Small intestine (tissue), 7 donors: ENCODE data around the gene RBFOX2. TPM values are rescaled to one million over a fixed set of nuclear protein-coding genes. Genes with fewer than 3 reads are reported as not detected.
A peak's percentile ranks its signal among the peaks of the same experiment; 100 is the strongest.

Source experiments
- DNase-seq, 2 donors: peaks; one replicate each; pipeline versions ENCODE4 v3.0.0 to v3.0.0-alpha.2; 2013
- FAIRE-seq: peaks from 2 replicates; lab custom pipeline; 2012; peaks lifted over from hg19 to GRCh38; lab: Jason Lieb, UNC
- H3K27ac ChIP-seq, 3 donors: one replicate each; pipeline ENCODE4 v1.5.1; 2013; ENCODE audit warnings: low read length in 2 of 3, mild to moderate bottlenecking in 2 of 3, control low read depth in 1 of 3, inconsistent platforms in 1 of 3, low read depth in 1 of 3, moderate library complexity in 1 of 3
- H3K27me3 ChIP-seq, 3 donors: one replicate each; pipeline ENCODE4 v1.6.1; 2013; ENCODE audit warnings: low read length in 3 of 3, inconsistent platforms in 1 of 3; ENCODE audit not compliant: control insufficient read depth in 3 of 3, insufficient read depth in 3 of 3
- H3K36me3 ChIP-seq, 3 donors: one replicate each; pipeline ENCODE4 v1.6.1; 2013; ENCODE audit warnings: low read length in 3 of 3, inconsistent platforms in 1 of 3, low read depth in 1 of 3, mild to moderate bottlenecking in 1 of 3, moderate library complexity in 1 of 3; ENCODE audit not compliant: control insufficient read depth in 3 of 3, insufficient read depth in 2 of 3
- H3K4me1 ChIP-seq, 3 donors: one replicate each; pipeline ENCODE4 v1.6.1; 2013; ENCODE audit warnings: low read length in 2 of 3, inconsistent platforms in 1 of 3, low read depth in 1 of 3, mild to moderate bottlenecking in 1 of 3, moderate library complexity in 1 of 3; ENCODE audit not compliant: control insufficient read depth in 3 of 3, insufficient read depth in 2 of 3
- H3K4me3 ChIP-seq, 3 donors: one replicate each; pipeline ENCODE4 v1.5.1; 2013; ENCODE audit warnings: low read length in 3 of 3, control low read depth in 1 of 3, inconsistent platforms in 1 of 3, low read depth in 1 of 3, mild to moderate bottlenecking in 1 of 3, moderate library complexity in 1 of 3
- H3K9me3 ChIP-seq, 2 donors: one replicate each; pipeline ENCODE4 v1.6.1; 2013; ENCODE audit warnings: low read depth in 1 of 2, low read length in 1 of 2; ENCODE audit not compliant: control insufficient read depth in 2 of 2, insufficient read depth in 1 of 2
- WGBS, 3 donors: extraction: QIAGEN DNeasy Blood & Tissue Kit; methylation state at CpG; one replicate each; pipeline ENCODE4 v1.1.7; 2013; 5-methylcytosine and 5-hydroxymethylcytosine counted together
- polyA plus RNA-seq, 4 donors: library from polyadenylated mRNA; stranded (reverse) in 3 of 4; unstranded in 1 of 4; fragments of 200-250 nt in 3 of 4; fragments of 120-200 nt in 1 of 4; gene quantifications; one replicate each; pipeline versions ENCODE4 v1.2.1 to v1.2.3, GENCODE V29; 2013
- donor health status: healthy with polysubstance abuse.
- donor health status: control.
- donor health status: control.
- donor health status: Bipolar disorder and iron deficiency.
- donor health status: healthy.

RBFOX2 gene
- polyA plus RNA-seq, 4 donors, result 12.3 to 43.1 (median 23.8) TPM

DNA sequence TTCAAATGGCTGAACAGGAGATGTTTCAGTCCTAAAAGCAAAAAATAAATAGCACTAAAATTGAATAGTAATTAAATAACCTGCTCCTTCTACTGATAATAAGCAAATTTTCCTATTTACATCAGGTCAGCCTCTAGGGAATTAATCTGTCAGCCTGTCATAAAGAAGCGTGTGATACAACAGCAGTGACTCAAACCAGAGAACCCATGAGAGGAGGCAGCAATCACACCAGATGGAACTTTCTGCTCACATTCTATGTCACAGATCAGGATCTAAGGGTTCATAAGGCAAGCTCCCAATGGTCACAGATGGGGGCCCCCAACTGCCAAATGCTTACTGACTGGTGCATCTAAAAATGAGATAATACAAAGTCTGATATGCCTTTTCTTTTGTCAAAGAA lies 41.1 kb downstream of the RBFOX2 start:
- peaks cover 0 to 5% of the 10 kb centered on the region in 2 donors for H3K9me3 ChIP-seq
- FAIRE-seq, result no peak
- no peaks in the 10 kb centered on the region for H3K36me3 ChIP-seq
- H3K27me3 ChIP-seq, result no peaks in the 10 kb centered on the region
- no peak overlapping the region for H3K27ac ChIP-seq
- no peak overlapping the region for H3K4me3 ChIP-seq
- peaks cover 0 to 20% (median 4%) of the 10 kb centered on the region in 3 donors for H3K4me1 ChIP-seq
- 32 to 40% (median 37%) methylated on average over 1 of the region's 1 CpG for WGBS, 3 donors
- peak in 1 of 2 donors; percentile 30 for DNase-seq

GRCh38 chr22:35986088-35986487 lies 42.5 kb downstream of the RBFOX2 start:
- no peaks in the 10 kb centered on the region for H3K36me3 ChIP-seq
- WGBS, 3 donors, result 44 to 48% (median 46%) methylated on average over 2 of the region's 2 CpGs
- DNase-seq (no peak), FAIRE-seq (no peak)
- no peak overlapping the region for H3K27ac ChIP-seq
- H3K4me1 ChIP-seq, result peaks cover 0 to 20% (median 3%) of the 10 kb centered on the region in 3 donors
- H3K27me3 ChIP-seq, result no peaks in the 10 kb centered on the region
- H3K4me3 ChIP-seq, result no peak overlapping the region
- H3K9me3 ChIP-seq, result peaks cover 0 to 5% of the 10 kb centered on the region in 2 donors

DNA sequence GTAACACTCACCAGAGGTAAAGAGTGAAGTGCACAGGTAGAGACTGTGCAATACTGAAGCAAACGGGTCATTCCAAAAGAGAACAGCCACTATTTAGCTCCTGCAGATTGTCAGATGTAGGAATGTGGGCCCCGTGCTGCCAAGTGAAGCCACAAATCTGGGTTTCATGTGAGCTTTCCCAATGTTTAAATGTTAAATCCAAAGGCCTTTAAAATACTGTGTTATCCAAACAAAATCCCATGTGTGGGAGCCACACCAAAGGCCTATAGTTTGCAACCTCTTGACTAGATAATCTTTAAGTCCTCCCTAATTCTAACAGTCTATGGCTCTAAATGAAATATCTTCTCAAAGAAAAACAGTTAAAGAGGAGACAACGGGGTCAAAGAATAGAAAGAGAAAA lies 43.3 kb downstream of the RBFOX2 start:
- H3K27me3 ChIP-seq, result no peaks in the 10 kb centered on the region
- DNase-seq (no peak), FAIRE-seq (no peak)
- no peaks in the 10 kb centered on the region for H3K36me3 ChIP-seq
- 70 to 88% (median 81%) methylated on average over 3 of the region's 3 CpGs for WGBS, 3 donors
- peaks cover 0 to 15% (median 3%) of the 10 kb centered on the region in 3 donors for H3K4me1 ChIP-seq
- H3K27ac ChIP-seq, result no peak overlapping the region
- peaks cover 0 to 5% of the 10 kb centered on the region in 2 donors for H3K9me3 ChIP-seq
- H3K4me3 ChIP-seq, result no peak overlapping the region

GRCh38 chr22:35984183-35985175 lies 44.1 kb downstream of the RBFOX2 start:
- 76 to 95% (median 81%) methylated on average over 4 of the region's 4 CpGs for WGBS, 3 donors
- FAIRE-seq (no peak), DNase-seq (no peak)
- Histone ChIP-seq H3K9me3 (peaks cover 0 to 5% of the 10 kb centered on the region in 2 donors), H3K4me1 (peaks cover 0 to 15% (median 3%) of the 10 kb centered on the region in 3 donors), H3K4me3 (no peak overlapping the region), H3K27me3 (no peaks in the 10 kb centered on the region), H3K27ac (no peak overlapping the region), H3K36me3 (no peaks in the 10 kb centered on the region)

- Histone ChIP-seq H3K27ac (no peak overlapping the region), H3K4me3 (no peak overlapping the region), H3K36me3 (no peaks in the 10 kb centered on the region), H3K9me3 (no peaks in the 10 kb centered on the region), H3K27me3 (no peaks in the 10 kb centered on the region), H3K4me1 (peaks cover 0 to 13% (median 3%) of the 10 kb centered on the region in 3 donors)
- DNase-seq (no peak), FAIRE-seq (no peak)
- WGBS, 3 donors, result 90 to 95% (median 92%) methylated on average over 1 of the region's 1 CpG
Observed at GRCh38 chr22:35981900-35982299, 46.7 kb downstream of the RBFOX2 start.

DNA sequence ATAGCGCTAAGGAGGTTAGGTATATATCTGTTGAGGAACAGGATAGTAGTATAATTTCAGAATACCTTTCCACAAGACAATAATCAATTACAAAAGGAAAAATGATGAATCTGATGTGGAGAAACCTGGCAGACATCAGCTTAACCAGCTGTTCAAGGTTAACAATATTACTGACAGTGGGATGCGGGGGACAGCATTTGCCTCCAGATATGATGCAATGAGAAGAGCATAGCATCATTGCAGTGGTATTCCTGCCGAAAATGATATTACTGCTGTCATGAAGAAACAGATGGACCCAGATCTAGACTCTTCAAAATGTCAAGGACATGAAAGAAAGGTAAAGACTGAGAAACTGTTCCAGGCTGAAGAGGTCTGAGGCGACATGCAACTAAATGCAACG lies 49.7 kb downstream of the RBFOX2 start:
- H3K9me3 ChIP-seq, result no peaks in the 10 kb centered on the region
- H3K27ac ChIP-seq, result no peak overlapping the region
- no peaks in the 10 kb centered on the region for H3K27me3 ChIP-seq
- WGBS, 3 donors, result 85 to 94% (median 90%) methylated on average over 5 of the region's 5 CpGs
- FAIRE-seq (no peak), DNase-seq (no peak)
- H3K4me1 ChIP-seq, result peaks cover 0 to 7% (median 0%) of the 10 kb centered on the region in 3 donors
- no peak overlapping the region for H3K4me3 ChIP-seq
- H3K36me3 ChIP-seq, result no peaks in the 10 kb centered on the region

GRCh38 chr22:35978201-35978600 lies 50.4 kb downstream of the RBFOX2 start:
- no peaks in the 10 kb centered on the region for H3K9me3 ChIP-seq
- peaks cover 0 to 7% (median 0%) of the 10 kb centered on the region in 3 donors for H3K4me1 ChIP-seq
- no peak overlapping the region for H3K4me3 ChIP-seq
- FAIRE-seq (no peak), DNase-seq (no peak)
- no peak overlapping the region for H3K27ac ChIP-seq
- H3K27me3 ChIP-seq, result no peaks in the 10 kb centered on the region
- 83 to 89% (median 84%) methylated on average over 1 of the region's 1 CpG for WGBS, 3 donors
- H3K36me3 ChIP-seq, result no peaks in the 10 kb centered on the region

DNA sequence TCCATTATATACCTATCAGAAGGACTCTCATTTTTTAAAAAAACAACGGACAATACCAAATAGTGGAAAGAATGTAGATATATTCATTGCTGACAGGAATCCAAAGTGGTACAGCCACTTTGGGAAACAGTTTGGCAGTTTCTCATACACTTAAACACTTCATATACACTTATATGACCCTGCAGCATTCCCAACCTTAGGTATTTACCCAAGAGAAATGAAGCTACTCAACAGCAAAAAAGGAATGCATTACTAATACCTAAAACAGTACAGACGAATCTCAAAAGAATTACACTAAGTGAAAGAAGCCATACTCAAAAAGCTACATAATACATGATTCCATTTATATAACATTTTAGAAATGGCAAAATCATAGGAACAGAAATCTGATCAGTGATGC lies 51.5 kb downstream of the RBFOX2 start:
- H3K27ac ChIP-seq, result no peak overlapping the region
- no peaks in the 10 kb centered on the region for H3K27me3 ChIP-seq
- FAIRE-seq, result no peak
- no peaks in the 10 kb centered on the region for H3K36me3 ChIP-seq
- 73 to 84% (median 76%) methylated on average over 2 of the region's 2 CpGs for WGBS, 3 donors
- H3K4me1 ChIP-seq, result peaks cover 0 to 2% (median 0%) of the 10 kb centered on the region in 3 donors
- no peak for DNase-seq
- H3K4me3 ChIP-seq, result no peak overlapping the region
- no peaks in the 10 kb centered on the region for H3K9me3 ChIP-seq
